Peyer's patch (tissue), 4 donors: ENCODE data around the gene PLD2. TPM values are rescaled to one million over a fixed set of nuclear protein-coding genes. Genes with fewer than 3 reads are reported as not detected.

Experiments used
- DNase-seq, 3 donors: peaks; one replicate each; pipeline ENCODE4 v3.0.0-alpha.2; 2017 to 2019
- H3K27ac ChIP-seq, 4 donors: fragments of 200-600 bp; sonication (generic); one replicate each; pipeline ENCODE4 v1.5.1; 2016 to 2019
- H3K27me3 ChIP-seq, 2 donors: fragments of 200-600 bp; sonication (generic); one replicate each; pipeline ENCODE4 v1.5.1; 2019
- H3K36me3 ChIP-seq, 3 donors: fragments of 200-600 bp; sonication (generic); one replicate each; pipeline ENCODE4 v1.5.1; 2016 to 2019
- H3K4me1 ChIP-seq, 4 donors: fragments of 200-600 bp; sonication (generic); one replicate each; pipeline ENCODE4 v1.5.1; 2016 to 2019
- H3K4me3 ChIP-seq, 4 donors: fragments of 200-600 bp; sonication (generic); 1 replicate in 3 of 4; 2 replicates in 1 of 4; pipeline ENCODE4 v1.5.1; 2016 to 2019; ENCODE audit warnings: mild to moderate bottlenecking in 1 of 4
- H3K9me3 ChIP-seq, 4 donors: fragments of 200-600 bp; sonication (generic); one replicate each; pipeline ENCODE4 v1.5.1; 2016 to 2019; ENCODE audit warnings: mild to moderate bottlenecking in 1 of 4
- CTCF ChIP-seq, 6 experiments: fragments of 450-650 bp in 4 of 6; fragments of 200-600 bp in 2 of 6; sonication (generic) in 1 of 6; IDR thresholded peaks; one replicate each; pipeline ENCODE4 v1.5.1; 2017 to 2019; ENCODE audit warnings: antibody characterized with exemption in 6 of 6, mild to moderate bottlenecking in 3 of 6, moderate library complexity in 1 of 6
- POLR2A ChIP-seq, 2 donors: fragments of 450-650 bp; IDR thresholded peaks; one replicate each; pipeline ENCODE4 v1.5.1; 2017; ENCODE audit warnings: antibody characterized with exemption in 2 of 2, mild to moderate bottlenecking in 2 of 2, moderate library complexity in 2 of 2
- total RNA-seq, 4 donors: library from RNA; depleted of rRNA; stranded (reverse); fragments of >200 nt; gene quantifications; one replicate each; pipeline ENCODE4 v1.1.0, GENCODE V29; 2016

PLD2 gene
- total RNA-seq, 4 donors from 2014 or later, result 14.4 to 33.8 (median 26.6) TPM

DNA sequence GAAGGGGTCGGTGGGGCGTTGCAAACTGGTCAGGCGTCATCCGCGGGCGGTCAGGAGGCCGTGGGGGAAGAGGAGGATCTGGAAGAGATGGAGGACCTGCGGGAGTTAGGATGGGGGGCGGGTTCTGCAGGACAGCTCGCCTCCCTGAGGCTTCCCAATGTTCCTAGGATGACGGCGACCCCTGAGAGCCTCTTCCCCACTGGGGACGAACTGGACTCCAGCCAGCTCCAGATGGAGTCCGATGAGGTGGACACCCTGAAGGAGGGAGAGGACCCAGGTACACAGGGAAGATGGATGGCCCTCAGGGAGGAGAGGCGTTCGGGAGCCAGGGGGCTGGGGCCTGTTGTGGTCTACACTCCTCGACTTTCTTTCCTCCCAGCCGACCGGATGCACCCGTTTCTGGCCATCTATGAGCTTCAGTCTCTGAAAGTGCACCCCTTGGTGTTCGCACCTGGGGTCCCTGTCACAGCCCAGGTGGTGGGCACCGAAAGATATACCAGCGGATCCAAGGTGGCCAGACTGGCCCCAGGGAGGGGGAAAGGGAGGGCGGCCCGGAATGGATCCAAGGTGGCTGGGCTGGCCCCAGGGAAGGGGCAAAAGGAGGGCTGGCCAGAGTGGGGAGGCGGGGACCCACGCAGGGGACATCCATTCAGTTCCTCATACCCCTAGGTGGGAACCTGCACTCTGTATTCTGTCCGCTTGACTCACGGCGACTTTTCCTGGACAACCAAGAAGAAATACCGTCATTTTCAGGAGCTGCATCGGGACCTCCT is 839 bp downstream of the PLD2 start:
- Histone ChIP-seq H3K4me3 (peak overlapping the region; percentile 68 to 95 (median 82)), H3K4me1 (peaks cover 0 to 18% (median 4%) of the 10 kb centered on the region in 4 donors), H3K36me3 (no peaks in the 10 kb centered on the region), H3K27me3 (no peaks in the 10 kb centered on the region), H3K9me3 (no peaks in the 10 kb centered on the region), H3K27ac (peak overlapping the region in 3 of 4 donors; percentile 75 to 86 (median 82))
- DNase-seq, result peak in 1 of 3 donors; percentile 51
- TF ChIP-seq POLR2A (IDR thresholded peaks at IDR 0.05) (no peak), CTCF (IDR thresholded peaks at IDR 0.05) (no peak)

- no peak for TF ChIP-seq CTCF (IDR thresholded peaks at IDR 0.05)
- Histone ChIP-seq H3K27ac (no peak overlapping the region), H3K4me1 (peaks cover 0 to 18% (median 4%) of the 10 kb centered on the region in 4 donors), H3K27me3 (no peaks in the 10 kb centered on the region), H3K4me3 (no peak overlapping the region), H3K9me3 (no peaks in the 10 kb centered on the region), H3K36me3 (no peaks in the 10 kb centered on the region)
- no peak for DNase-seq
Observed at GRCh38 chr17:4808378-4808767, 1.4 kb downstream of the PLD2 start.

GRCh38 chr17:4810696-4811290 is 3.8 kb downstream of the PLD2 start:
- no peak for TF ChIP-seq CTCF (IDR thresholded peaks at IDR 0.05)
- no peak for TF ChIP-seq POLR2A (IDR thresholded peaks at IDR 0.05)
- no peak for DNase-seq
- H3K36me3 ChIP-seq, result peaks cover 0 to 13% (median 0%) of the 10 kb centered on the region in 3 donors
- H3K27me3 ChIP-seq, result no peaks in the 10 kb centered on the region
- H3K4me1 ChIP-seq, result peaks cover 0 to 18% (median 4%) of the 10 kb centered on the region in 4 donors
- H3K4me3 ChIP-seq, result no peak overlapping the region
- H3K9me3 ChIP-seq, result no peaks in the 10 kb centered on the region
- H3K27ac ChIP-seq, result no peak overlapping the region

DNA sequence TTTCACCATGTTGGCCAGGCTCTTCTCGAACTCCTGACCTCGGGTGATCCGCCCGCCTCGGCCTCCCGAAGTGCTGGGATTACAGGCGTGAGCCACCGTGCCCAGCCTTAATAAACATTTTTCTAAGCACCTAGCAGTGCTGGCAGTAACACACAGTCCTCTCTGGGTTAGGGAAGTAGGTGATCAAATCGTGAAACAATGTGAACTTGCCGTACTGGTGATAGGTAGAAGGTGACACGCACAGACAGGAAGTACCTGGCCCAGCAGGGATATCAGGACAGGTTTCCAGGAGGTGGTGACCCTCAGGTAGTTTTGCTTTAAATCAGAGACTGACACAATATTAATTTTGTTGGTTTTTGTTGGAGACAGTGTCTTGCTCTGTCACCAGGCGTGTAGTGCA is 4.5 kb downstream of the PLD2 start:
- H3K4me3 ChIP-seq, result no peak overlapping the region
- H3K27me3 ChIP-seq, result no peaks in the 10 kb centered on the region
- no peaks in the 10 kb centered on the region for H3K9me3 ChIP-seq
- DNase-seq, result no peak
- no peak overlapping the region for H3K27ac ChIP-seq
- peaks cover 0 to 13% (median 4%) of the 10 kb centered on the region in 4 donors for H3K4me1 ChIP-seq
- no peak for TF ChIP-seq POLR2A (IDR thresholded peaks at IDR 0.05)
- TF ChIP-seq CTCF (IDR thresholded peaks at IDR 0.05), result no peak
- peaks cover 0 to 20% (median 0%) of the 10 kb centered on the region in 3 donors for H3K36me3 ChIP-seq

GRCh38 chr17:4812690-4813089 is 5.7 kb downstream of the PLD2 start:
- Histone ChIP-seq H3K4me1 (peaks cover 0 to 11% (median 2%) of the 10 kb centered on the region in 4 donors), H3K9me3 (no peaks in the 10 kb centered on the region), H3K27me3 (no peaks in the 10 kb centered on the region), H3K27ac (no peak overlapping the region), H3K36me3 (peaks cover 0 to 32% (median 0%) of the 10 kb centered on the region in 3 donors), H3K4me3 (no peak overlapping the region)
- no peak for DNase-seq
- TF ChIP-seq CTCF (IDR thresholded peaks at IDR 0.05) (no peak), POLR2A (IDR thresholded peaks at IDR 0.05) (no peak)
